ENCODE results near the gene RTP4. TPM values are rescaled to one million over a fixed set of nuclear protein-coding genes. Genes with fewer than 3 reads are reported as not detected.

The RTP4 gene
- total and polyA plus RNA-seq, 10 donors, result 8.2 to 15.7 (median 10.6) TPM

GRCh38 chr3:187327845-187328244 lies 40.3 kb upstream of the RTP4 start:
- no peak for DNase-seq
- intact Hi-C loops (cut with DNase I; ENCODE audit: low total_unique reads), result no loop called here
- Histone ChIP-seq H3K4me1 (no peaks in the 10 kb centered on the region), H3K27me3 (replicated peaks in 1 of 7) (peaks cover 0 to 14% (median 0%) of the 10 kb centered on the region in 7 donors), H3K4me3 (no peak overlapping the region), H3K27ac (no peak overlapping the region), H3K36me3 (no peaks in the 10 kb centered on the region), H3K9me3 (no peaks in the 10 kb centered on the region)
- TF ChIP-seq POLR2AphosphoS5 (IDR thresholded peaks at IDR 0.05), result no peak
- TF ChIP-seq POLR2A (IDR thresholded peaks at IDR 0.05), result no peak
- 33 to 67% (median 51%) methylated on average over 2 of the region's 2 CpGs for WGBS, 5 donors

GRCh38 chr3:187328691-187329090 lies 39.5 kb upstream of the RTP4 start:
- no peaks in the 10 kb centered on the region for H3K36me3 ChIP-seq
- TF ChIP-seq CTCF (IDR thresholded peaks at IDR 0.05 in 8 of 11, conservative IDR thresholded peaks at IDR 0.05 in 3 of 11) (no peak), POLR2AphosphoS5 (IDR thresholded peaks at IDR 0.05) (no peak), POLR2A (IDR thresholded peaks at IDR 0.05) (no peak)
- H3K27ac ChIP-seq, result no peak overlapping the region
- DNase-seq, result no peak
- H3K4me1 ChIP-seq, result no peaks in the 10 kb centered on the region
- no peak overlapping the region for H3K4me3 ChIP-seq
- peaks cover 0 to 14% (median 0%) of the 10 kb centered on the region in 7 donors for H3K27me3 ChIP-seq (replicated peaks in 1 of 7)
- WGBS, 5 donors, result 74 to 97% (median 93%) methylated on average over 3 of the region's 3 CpGs
- no peaks in the 10 kb centered on the region for H3K9me3 ChIP-seq
- intact Hi-C loops (cut with DNase I; ENCODE audit: low total_unique reads), result no loop called here

- H3K9me3 ChIP-seq, result no peaks in the 10 kb centered on the region
- H3K4me1 ChIP-seq, result no peaks in the 10 kb centered on the region
- DNase-seq, result no peak
- no peak overlapping the region for H3K4me3 ChIP-seq
- H3K27me3 ChIP-seq (replicated peaks in 1 of 7), result peaks cover 0 to 9% (median 0%) of the 10 kb centered on the region in 7 donors
- H3K36me3 ChIP-seq, result no peaks in the 10 kb centered on the region
- WGBS, 5 donors, result 76 to 86% (median 82%) methylated on average over 4 of the region's 4 CpGs
- no peak for TF ChIP-seq POLR2AphosphoS5 (IDR thresholded peaks at IDR 0.05)
- no peak for TF ChIP-seq POLR2A (IDR thresholded peaks at IDR 0.05)
- TF ChIP-seq CTCF (IDR thresholded peaks at IDR 0.05 in 8 of 11, conservative IDR thresholded peaks at IDR 0.05 in 3 of 11), result no peak
- intact Hi-C loops (cut with DNase I; ENCODE audit: low total_unique reads), result no loop called here
- H3K27ac ChIP-seq, result no peak overlapping the region
Measured at GRCh38 chr3:187334904-187335303, 33.3 kb upstream of the RTP4 start.

- no peak for DNase-seq
- Histone ChIP-seq H3K9me3 (no peaks in the 10 kb centered on the region), H3K27ac (no peak overlapping the region), H3K36me3 (no peaks in the 10 kb centered on the region), H3K4me3 (no peak overlapping the region), H3K4me1 (no peaks in the 10 kb centered on the region), H3K27me3 (replicated peaks in 1 of 7) (peaks cover 0 to 12% (median 0%) of the 10 kb centered on the region in 7 donors)
- intact Hi-C loops (cut with DNase I; ENCODE audit: low total_unique reads), result no loop called here
- TF ChIP-seq POLR2A (IDR thresholded peaks at IDR 0.05) (no peak), POLR2AphosphoS5 (IDR thresholded peaks at IDR 0.05) (no peak), CTCF (IDR thresholded peaks at IDR 0.05 in 8 of 11, conservative IDR thresholded peaks at IDR 0.05 in 3 of 11) (no peak)
- 59 to 76% (median 74%) methylated on average over 3 of the region's 3 CpGs for WGBS, 5 donors
Measured at GRCh38 chr3:187336322-187336721, 31.9 kb upstream of the RTP4 start.

GRCh38 chr3:187340578-187340977 lies 27.6 kb upstream of the RTP4 start:
- no peaks in the 10 kb centered on the region for H3K9me3 ChIP-seq
- H3K36me3 ChIP-seq, result no peaks in the 10 kb centered on the region
- no peak overlapping the region for H3K4me3 ChIP-seq
- no peak for DNase-seq
- peaks cover 0 to 18% (median 0%) of the 10 kb centered on the region in 7 donors for H3K27me3 ChIP-seq (replicated peaks in 1 of 7)
- H3K27ac ChIP-seq, result no peak overlapping the region
- no peaks in the 10 kb centered on the region for H3K4me1 ChIP-seq
- WGBS, 5 donors, result 77 to 90% (median 86%) methylated on average over 1 of the region's 1 CpG
- intact Hi-C loops (cut with DNase I; ENCODE audit: low total_unique reads), result no loop called here
- TF ChIP-seq CTCF (IDR thresholded peaks at IDR 0.05 in 8 of 11, conservative IDR thresholded peaks at IDR 0.05 in 3 of 11), result no peak
- no peak for TF ChIP-seq POLR2AphosphoS5 (IDR thresholded peaks at IDR 0.05)
- TF ChIP-seq POLR2A (IDR thresholded peaks at IDR 0.05), result no peak

Data from spleen (tissue), 11 donors.